Measurements from ENCODE around the gene PAGR1. TPM values are rescaled to one million over a fixed set of nuclear protein-coding genes. Genes with fewer than 3 reads are reported as not detected.

PAGR1 gene
- polyA plus RNA-seq, 1 donor from 2014 or later = 86.8 TPM

DNA sequence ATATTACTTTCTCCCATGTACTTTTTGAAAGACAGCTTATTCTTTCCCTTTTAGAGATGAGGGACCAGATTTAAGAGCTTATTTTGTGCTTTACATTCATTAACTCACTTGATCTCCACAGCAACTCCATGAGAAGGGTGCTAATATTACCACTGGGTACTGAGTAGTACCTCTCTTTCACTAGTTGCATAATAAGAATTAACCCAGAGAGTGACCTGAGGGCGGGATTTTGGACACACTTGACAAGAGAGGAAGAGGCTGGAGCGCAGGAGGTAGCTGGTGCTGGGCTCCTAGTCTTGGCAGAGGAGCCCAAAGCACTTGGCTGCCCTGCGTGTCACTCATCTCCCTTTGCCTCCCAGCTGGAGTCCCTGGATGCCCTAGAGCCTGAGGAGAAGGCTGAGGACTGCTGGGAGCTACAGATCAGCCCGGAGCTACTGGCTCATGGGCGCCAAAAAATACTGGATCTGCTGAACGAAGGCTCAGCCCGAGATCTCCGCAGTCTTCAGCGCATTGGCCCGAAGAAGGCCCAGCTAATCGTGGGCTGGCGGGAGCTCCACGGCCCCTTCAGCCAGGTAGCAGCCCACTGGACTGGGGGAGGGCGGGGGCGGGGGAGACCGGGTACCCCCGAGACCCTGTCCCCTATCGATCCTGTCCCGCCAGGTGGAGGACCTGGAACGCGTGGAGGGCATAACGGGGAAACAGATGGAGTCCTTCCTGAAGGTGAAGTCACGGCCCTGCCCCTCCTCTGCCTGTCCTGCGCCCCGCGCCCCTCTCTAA lies 11.3 kb upstream of the PAGR1 start:
- H3K36me3 ChIP-seq (ENCODE audit: insufficient read depth, low read length) = no peaks in the 10 kb centered on the region
- H3F3A ChIP-seq (ENCODE audit: insufficient read depth, low read length, poor library complexity, severe bottlenecking) = peaks cover 7% of the 10 kb centered on the region
- no peaks in the 10 kb centered on the region for H3K9me2 ChIP-seq (ENCODE audit: insufficient read depth, low read length)
- TF ChIP-seq, protein P1, sequence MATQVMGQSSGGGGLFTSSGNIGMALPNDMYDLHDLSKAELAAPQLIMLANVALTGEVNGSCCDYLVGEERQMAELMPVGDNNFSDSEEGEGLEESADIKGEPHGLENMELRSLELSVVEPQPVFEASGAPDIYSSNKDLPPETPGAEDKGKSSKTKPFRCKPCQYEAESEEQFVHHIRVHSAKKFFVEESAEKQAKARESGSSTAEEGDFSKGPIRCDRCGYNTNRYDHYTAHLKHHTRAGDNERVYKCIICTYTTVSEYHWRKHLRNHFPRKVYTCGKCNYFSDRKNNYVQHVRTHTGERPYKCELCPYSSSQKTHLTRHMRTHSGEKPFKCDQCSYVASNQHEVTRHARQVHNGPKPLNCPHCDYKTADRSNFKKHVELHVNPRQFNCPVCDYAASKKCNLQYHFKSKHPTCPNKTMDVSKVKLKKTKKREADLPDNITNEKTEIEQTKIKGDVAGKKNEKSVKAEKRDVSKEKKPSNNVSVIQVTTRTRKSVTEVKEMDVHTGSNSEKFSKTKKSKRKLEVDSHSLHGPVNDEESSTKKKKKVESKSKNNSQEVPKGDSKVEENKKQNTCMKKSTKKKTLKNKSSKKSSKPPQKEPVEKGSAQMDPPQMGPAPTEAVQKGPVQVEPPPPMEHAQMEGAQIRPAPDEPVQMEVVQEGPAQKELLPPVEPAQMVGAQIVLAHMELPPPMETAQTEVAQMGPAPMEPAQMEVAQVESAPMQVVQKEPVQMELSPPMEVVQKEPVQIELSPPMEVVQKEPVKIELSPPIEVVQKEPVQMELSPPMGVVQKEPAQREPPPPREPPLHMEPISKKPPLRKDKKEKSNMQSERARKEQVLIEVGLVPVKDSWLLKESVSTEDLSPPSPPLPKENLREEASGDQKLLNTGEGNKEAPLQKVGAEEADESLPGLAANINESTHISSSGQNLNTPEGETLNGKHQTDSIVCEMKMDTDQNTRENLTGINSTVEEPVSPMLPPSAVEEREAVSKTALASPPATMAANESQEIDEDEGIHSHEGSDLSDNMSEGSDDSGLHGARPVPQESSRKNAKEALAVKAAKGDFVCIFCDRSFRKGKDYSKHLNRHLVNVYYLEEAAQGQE (IDR thresholded peaks at IDR 0.05; ENCODE audit: borderline replicate concordance) = no peak
- TF ChIP-seq EP300 (conservative IDR thresholded peaks at IDR 0.05; ENCODE audit: poor library complexity, severe bottlenecking) (no peak), MXI1 (conservative IDR thresholded peaks at IDR 0.05; ENCODE audit: poor library complexity, severe bottlenecking) (no peak), RAD21 (conservative IDR thresholded peaks at IDR 0.05) (no peak), SMC3 (conservative IDR thresholded peaks at IDR 0.05; ENCODE audit: poor library complexity) (no peak), POLR2AphosphoS5 (IDR thresholded peaks at IDR 0.05) (no peak), EZH2 (IDR thresholded peaks at IDR 0.05; ENCODE audit: borderline replicate concordance, insufficient read depth, low read length, poor library complexity, severe bottlenecking) (no peak), TAF1 (IDR thresholded peaks at IDR 0.05; ENCODE audit: low read depth) (no peak)
- TF ChIP-seq, protein P2, sequence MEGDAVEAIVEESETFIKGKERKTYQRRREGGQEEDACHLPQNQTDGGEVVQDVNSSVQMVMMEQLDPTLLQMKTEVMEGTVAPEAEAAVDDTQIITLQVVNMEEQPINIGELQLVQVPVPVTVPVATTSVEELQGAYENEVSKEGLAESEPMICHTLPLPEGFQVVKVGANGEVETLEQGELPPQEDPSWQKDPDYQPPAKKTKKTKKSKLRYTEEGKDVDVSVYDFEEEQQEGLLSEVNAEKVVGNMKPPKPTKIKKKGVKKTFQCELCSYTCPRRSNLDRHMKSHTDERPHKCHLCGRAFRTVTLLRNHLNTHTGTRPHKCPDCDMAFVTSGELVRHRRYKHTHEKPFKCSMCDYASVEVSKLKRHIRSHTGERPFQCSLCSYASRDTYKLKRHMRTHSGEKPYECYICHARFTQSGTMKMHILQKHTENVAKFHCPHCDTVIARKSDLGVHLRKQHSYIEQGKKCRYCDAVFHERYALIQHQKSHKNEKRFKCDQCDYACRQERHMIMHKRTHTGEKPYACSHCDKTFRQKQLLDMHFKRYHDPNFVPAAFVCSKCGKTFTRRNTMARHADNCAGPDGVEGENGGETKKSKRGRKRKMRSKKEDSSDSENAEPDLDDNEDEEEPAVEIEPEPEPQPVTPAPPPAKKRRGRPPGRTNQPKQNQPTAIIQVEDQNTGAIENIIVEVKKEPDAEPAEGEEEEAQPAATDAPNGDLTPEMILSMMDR (IDR thresholded peaks at IDR 0.05; ENCODE audit: poor library complexity, severe bottlenecking) = no peak
- H3K27me3 ChIP-seq (ENCODE audit: insufficient read depth, low read depth, low read length) = no peaks in the 10 kb centered on the region
- H3K27ac ChIP-seq (ENCODE audit: low read length) = peak overlapping the region; percentile 98
- peak overlapping the region; percentile 93 for H3K4me3 ChIP-seq (ENCODE audit: low read length)
- H3K9me3 ChIP-seq (ENCODE audit: low read length) = no peaks in the 10 kb centered on the region
- peaks cover 3% of the 10 kb centered on the region for H4K20me1 ChIP-seq (ENCODE audit: insufficient read depth)
- H3K9ac ChIP-seq (ENCODE audit: low read length) = peak overlapping the region; percentile 94
- H3K79me2 ChIP-seq (replicated peaks; ENCODE audit: insufficient read depth, low read length) = peaks cover 17% of the 10 kb centered on the region
- peak overlapping the region; percentile 73 for H2AFZ ChIP-seq (ENCODE audit: low read depth, low read length)
- peak overlapping the region; percentile 91 for H3K4me2 ChIP-seq (ENCODE audit: low read length)

- no peaks in the 10 kb centered on the region for H3K36me3 ChIP-seq (ENCODE audit: insufficient read depth, low read length)
Observed at GRCh38 chr16:29805232-29806098, 10.5 kb upstream of the PAGR1 start.

More at GRCh38 chr16:29805232-29806098, 10.5 kb upstream of the PAGR1 start:
- peaks cover 25% of the 10 kb centered on the region for H3K79me2 ChIP-seq (replicated peaks; ENCODE audit: insufficient read depth, low read length)
- peaks cover 3% of the 10 kb centered on the region for H4K20me1 ChIP-seq (ENCODE audit: insufficient read depth)
- H3K4me2 ChIP-seq (ENCODE audit: low read length) = peak overlapping the region; percentile 91
- peak overlapping the region; percentile 94 for H3K9ac ChIP-seq (ENCODE audit: low read length)
- H3K27me3 ChIP-seq (ENCODE audit: insufficient read depth, low read depth, low read length) = no peaks in the 10 kb centered on the region
- H3K4me3 ChIP-seq (ENCODE audit: low read length) = peak overlapping the region; percentile 93
- H2AFZ ChIP-seq (ENCODE audit: low read depth, low read length) = peak overlapping the region; percentile 73
- no peaks in the 10 kb centered on the region for H3K9me2 ChIP-seq (ENCODE audit: insufficient read depth, low read length)
- H3K27ac ChIP-seq (ENCODE audit: low read length) = peak overlapping the region; percentile 98
- H3F3A ChIP-seq (ENCODE audit: insufficient read depth, low read length, poor library complexity, severe bottlenecking) = peaks cover 7% of the 10 kb centered on the region
- no peaks in the 10 kb centered on the region for H3K9me3 ChIP-seq (ENCODE audit: low read length)
- TF ChIP-seq, protein P1 (IDR thresholded peaks at IDR 0.05; ENCODE audit: borderline replicate concordance) = peak; percentile 93
- TF ChIP-seq TAF1 (IDR thresholded peaks at IDR 0.05; ENCODE audit: low read depth) (peak; percentile 94), POLR2AphosphoS5 (IDR thresholded peaks at IDR 0.05) (peak; percentile 97), SMC3 (conservative IDR thresholded peaks at IDR 0.05; ENCODE audit: poor library complexity) (peak; percentile 53), EZH2 (IDR thresholded peaks at IDR 0.05; ENCODE audit: borderline replicate concordance, insufficient read depth, low read length, poor library complexity, severe bottlenecking) (no peak), MXI1 (conservative IDR thresholded peaks at IDR 0.05; ENCODE audit: poor library complexity, severe bottlenecking) (peak; percentile 75), RAD21 (conservative IDR thresholded peaks at IDR 0.05) (peak; percentile 24), EP300 (conservative IDR thresholded peaks at IDR 0.05; ENCODE audit: poor library complexity, severe bottlenecking) (peak; percentile 63)
- TF ChIP-seq, protein P2 (IDR thresholded peaks at IDR 0.05; ENCODE audit: poor library complexity, severe bottlenecking) = no peak
